Endothelial cell of hepatic sinusoid (primary cell): ENCODE results near the gene RNF207.
"Not testable (repeated sequence)": the region's sequence is repeated elsewhere in the genome, so short reads cannot be mapped to it uniquely, and the experiment has no call there.

ENCODE experiments used
- in situ Hi-C: cut with HindIII; loops from 2 replicates; pipeline ENCODE4 v1.10.0; 2017; ENCODE audit warnings: low sequenced_read_pairs

The RNF207 gene

GRCh38 chr1:6199298-6200187, 6.4 kb upstream of the RNF207 start, which contains the start of gene RPL22:
RPL22 (minus strand) TSS chr1:6199595; CDS start chr1:6199573, 22 bp downstream.
- in situ Hi-C loops = loop anchor here (5.0 to 10.0 kb wide), 2 partner anchors 67 to 155 kb away; partner anchors contain the start of gene KCNAB2

- in situ Hi-C loops = no loop called here
Measured at GRCh38 chr1:6200188-6200809, 5.6 kb upstream of the RNF207 start.

- in situ Hi-C loops = no loop called here
Measured at GRCh38 chr1:6202256-6202655, 3.7 kb upstream of the RNF207 start.

- in situ Hi-C loops = no loop called here
Measured at GRCh38 chr1:6206520-6206855, 569 bp downstream of the RNF207 start.

- in situ Hi-C loops = no loop called here
Measured at GRCh38 chr1:6207075-6207885, 1.4 kb downstream of the RNF207 start.

- in situ Hi-C loops = no loop called here
Measured at GRCh38 chr1:6207921-6208320, 2.0 kb downstream of the RNF207 start.

GRCh38 chr1:6208723-6209660, 3.1 kb downstream of the RNF207 start:
- in situ Hi-C loops = no loop called here

GRCh38 chr1:6209661-6210580, 4.0 kb downstream of the RNF207 start:
- in situ Hi-C loops = no loop called here

- in situ Hi-C loops = no loop called here
Measured at GRCh38 chr1:6210591-6211355, 4.9 kb downstream of the RNF207 start.

GRCh38 chr1:6211731-6212130, 5.8 kb downstream of the RNF207 start:
- in situ Hi-C loops = no loop called here

- in situ Hi-C loops = no loop called here
Measured at GRCh38 chr1:6212193-6212959, 6.5 kb downstream of the RNF207 start.

- in situ Hi-C loops = no loop called here
Measured at GRCh38 chr1:6218375-6219164, 12.7 kb downstream of the RNF207 start.

- in situ Hi-C loops = not testable (repeated sequence)
Measured at GRCh38 chr1:6219641-6220040, 13.7 kb downstream of the RNF207 start.

- in situ Hi-C loops = no loop called here
Measured at GRCh38 chr1:6220236-6220635, 14.3 kb downstream of the RNF207 start.

- in situ Hi-C loops = no loop called here
Measured at GRCh38 chr1:6221210-6221784, 15.4 kb downstream of the RNF207 start.

- in situ Hi-C loops = no loop called here
Measured at GRCh38 chr1:6222636-6223035, 16.7 kb downstream of the RNF207 start.

- in situ Hi-C loops = no loop called here
Measured at GRCh38 chr1:6223617-6224016, 17.7 kb downstream of the RNF207 start.
